Transverse colon (tissue), 4 donors: ENCODE results near the gene ACP6.

ENCODE experiments used
- CTCF ChIP-seq, 5 experiments: fragments of 200-600 bp in 3 of 5; fragments of 450-650 bp in 2 of 5; sonication (generic) in 3 of 5; IDR thresholded peaks; 1 replicate in 2 of 5; 2 replicates in 3 of 5; pipeline ENCODE4 v1.5.1; 2016 to 2017; ENCODE audit warnings: antibody characterized with exemption in 5 of 5, inconsistent platforms in 3 of 5, mild to moderate bottlenecking in 2 of 5, moderate library complexity in 1 of 5
- EP300 ChIP-seq: sonication (generic); formaldehyde crosslinking; IDR thresholded peaks from one replicate; pipeline ENCODE4 v1.6.1; 2017; ENCODE audit warnings: antibody characterized with exemption, low read depth
- POLR2A ChIP-seq: fragments of 450-650 bp; IDR thresholded peaks from one replicate; pipeline ENCODE4 v1.6.1; 2016; ENCODE audit warnings: antibody characterized with exemption, mild to moderate bottlenecking, moderate library complexity
- POLR2AphosphoS5 ChIP-seq, 3 donors: sonication (generic); formaldehyde crosslinking; IDR thresholded peaks; one replicate each; pipeline ENCODE4 v1.6.1; 2016; ENCODE audit warnings: antibody characterized with exemption in 3 of 3

GRCh38 chr1:147611021-147611426 is 59.3 kb downstream of the ACP6 start:
- no peak for TF ChIP-seq CTCF (IDR thresholded peaks at IDR 0.05)
- no peak for TF ChIP-seq POLR2A
- TF ChIP-seq POLR2AphosphoS5 (IDR thresholded peaks at IDR 0.05): no peak
- TF ChIP-seq EP300: no peak
